Osteocyte (in vitro differentiated cells): ENCODE results near the gene LIMS1. TPM values are rescaled to one million over a fixed set of nuclear protein-coding genes. Genes with fewer than 3 reads are reported as not detected.
A peak's percentile ranks its signal among the peaks of the same experiment; 100 is the strongest.

Experiments
- DNase-seq: peaks from one replicate; pipeline ENCODE4 v3.0.0; 2021; ENCODE audit warnings: mixed read lengths; ENCODE audit not compliant: unreplicated experiment; ENCODE audit errors: extremely low spot score
- H3K27ac Mint-ChIP-seq: one replicate; pipeline ENCODE4 v1.8.0; 2021; ENCODE audit warnings: mild to moderate bottlenecking, mixed read lengths; ENCODE audit not compliant: unreplicated experiment
- H3K27me3 Mint-ChIP-seq: one replicate; pipeline ENCODE4 v1.8.0; 2021; ENCODE audit warnings: mixed read lengths; ENCODE audit not compliant: unreplicated experiment
- H3K36me3 Mint-ChIP-seq: one replicate; pipeline ENCODE4 v1.8.0; 2021; ENCODE audit warnings: mixed read lengths; ENCODE audit not compliant: unreplicated experiment
- H3K4me1 Mint-ChIP-seq: one replicate; pipeline ENCODE4 v1.8.0; 2021; ENCODE audit warnings: mixed read lengths; ENCODE audit not compliant: unreplicated experiment
- H3K4me3 Mint-ChIP-seq: one replicate; pipeline ENCODE4 v1.8.0; 2021; ENCODE audit warnings: mild to moderate bottlenecking, moderate library complexity, mixed read lengths; ENCODE audit not compliant: unreplicated experiment
- H3K9me3 Mint-ChIP-seq: one replicate; pipeline ENCODE4 v1.8.0; 2021; ENCODE audit warnings: mixed read lengths; ENCODE audit not compliant: unreplicated experiment
- total RNA-seq: library from RNA; stranded (reverse); gene quantifications from 2 replicates; pipeline ENCODE4 v1.2.1, GENCODE V29; 2021
- TF ChIP-seq, protein P1 (sequence below): fragments of 200-600 bp; sonication (generic); IDR thresholded peaks from 2 replicates; pipeline ENCODE4 v1.5.0; 2021; ENCODE audit warnings: antibody characterized with exemption, mild to moderate bottlenecking, moderate library complexity

Gene LIMS1
- total RNA-seq, 1 donor from 2014 or later, result 74.4 TPM

- no peaks in the 10 kb centered on the region for H3K36me3 Mint-ChIP-seq
- no peak overlapping the region for H3K27ac Mint-ChIP-seq
- peaks cover 62% of the 10 kb centered on the region for H3K4me1 Mint-ChIP-seq
- no peaks in the 10 kb centered on the region for H3K9me3 Mint-ChIP-seq
- no peak overlapping the region for H3K4me3 Mint-ChIP-seq
- TF ChIP-seq, protein P1, sequence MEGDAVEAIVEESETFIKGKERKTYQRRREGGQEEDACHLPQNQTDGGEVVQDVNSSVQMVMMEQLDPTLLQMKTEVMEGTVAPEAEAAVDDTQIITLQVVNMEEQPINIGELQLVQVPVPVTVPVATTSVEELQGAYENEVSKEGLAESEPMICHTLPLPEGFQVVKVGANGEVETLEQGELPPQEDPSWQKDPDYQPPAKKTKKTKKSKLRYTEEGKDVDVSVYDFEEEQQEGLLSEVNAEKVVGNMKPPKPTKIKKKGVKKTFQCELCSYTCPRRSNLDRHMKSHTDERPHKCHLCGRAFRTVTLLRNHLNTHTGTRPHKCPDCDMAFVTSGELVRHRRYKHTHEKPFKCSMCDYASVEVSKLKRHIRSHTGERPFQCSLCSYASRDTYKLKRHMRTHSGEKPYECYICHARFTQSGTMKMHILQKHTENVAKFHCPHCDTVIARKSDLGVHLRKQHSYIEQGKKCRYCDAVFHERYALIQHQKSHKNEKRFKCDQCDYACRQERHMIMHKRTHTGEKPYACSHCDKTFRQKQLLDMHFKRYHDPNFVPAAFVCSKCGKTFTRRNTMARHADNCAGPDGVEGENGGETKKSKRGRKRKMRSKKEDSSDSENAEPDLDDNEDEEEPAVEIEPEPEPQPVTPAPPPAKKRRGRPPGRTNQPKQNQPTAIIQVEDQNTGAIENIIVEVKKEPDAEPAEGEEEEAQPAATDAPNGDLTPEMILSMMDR, result no peak
- no peak for DNase-seq
- no peaks in the 10 kb centered on the region for H3K27me3 Mint-ChIP-seq
Observed at GRCh38 chr2:108633409-108633808, 99.1 kb downstream of the LIMS1 start.

GRCh38 chr2:108634011-108634410, 99.7 kb downstream of the LIMS1 start:
- Mint-ChIP-seq H3K4me1 (peaks cover 62% of the 10 kb centered on the region), H3K27ac (no peak overlapping the region), H3K27me3 (no peaks in the 10 kb centered on the region), H3K36me3 (no peaks in the 10 kb centered on the region), H3K4me3 (no peak overlapping the region), H3K9me3 (no peaks in the 10 kb centered on the region)
- TF ChIP-seq, protein P1, result no peak
- DNase-seq, result no peak

GRCh38 chr2:108634576-108635160, 100.4 kb downstream of the LIMS1 start:
- Mint-ChIP-seq H3K27ac (peak overlapping the region; percentile 31), H3K4me3 (no peak overlapping the region), H3K27me3 (no peaks in the 10 kb centered on the region), H3K36me3 (no peaks in the 10 kb centered on the region), H3K9me3 (no peaks in the 10 kb centered on the region), H3K4me1 (peaks cover 65% of the 10 kb centered on the region)
- TF ChIP-seq, protein P1, result no peak
- no peak for DNase-seq

DNA sequence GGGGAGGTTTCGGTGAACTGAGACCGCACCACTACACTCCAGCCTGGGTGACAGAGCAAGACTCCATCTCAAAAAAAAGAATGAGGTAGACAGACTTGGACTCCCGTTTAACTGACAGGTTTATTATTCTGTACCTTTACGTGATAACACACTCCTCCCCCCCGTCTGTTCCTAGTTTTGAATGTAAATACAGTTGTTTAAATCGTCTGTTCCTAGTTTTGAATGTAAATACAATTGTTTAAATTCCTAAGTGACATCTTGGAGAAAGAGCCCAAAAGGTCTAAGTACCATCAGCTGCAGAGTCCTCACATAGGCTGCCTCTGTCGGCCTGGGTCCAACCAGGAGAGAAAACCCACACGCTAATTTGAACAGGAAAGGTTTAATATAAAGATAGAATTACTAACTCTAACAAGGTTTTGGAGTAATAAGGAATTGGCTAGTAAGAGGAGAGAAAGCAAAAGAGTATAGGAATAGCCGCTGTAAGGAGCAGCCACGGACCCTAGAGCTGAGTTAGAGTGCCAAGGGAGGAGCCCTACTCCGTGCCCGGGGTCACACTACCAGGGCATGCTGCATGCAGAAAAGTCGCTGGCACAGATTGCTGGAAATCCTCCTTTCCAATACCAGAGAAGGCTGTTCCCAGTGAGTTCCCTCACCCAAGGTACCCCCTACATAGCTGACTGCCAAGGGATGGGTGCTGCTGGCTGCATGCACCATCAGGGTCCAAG, 101.5 kb downstream of the LIMS1 start:
- peaks cover 73% of the 10 kb centered on the region for H3K4me1 Mint-ChIP-seq
- H3K4me3 Mint-ChIP-seq, result no peak overlapping the region
- H3K9me3 Mint-ChIP-seq, result no peaks in the 10 kb centered on the region
- H3K27me3 Mint-ChIP-seq, result no peaks in the 10 kb centered on the region
- peak overlapping the region; percentile 90 for H3K27ac Mint-ChIP-seq
- DNase-seq, result no peak
- no peaks in the 10 kb centered on the region for H3K36me3 Mint-ChIP-seq
- TF ChIP-seq, protein P1, result no peak

GRCh38 chr2:108637304-108637669, 103.0 kb downstream of the LIMS1 start:
- peaks cover 72% of the 10 kb centered on the region for H3K4me1 Mint-ChIP-seq
- no peaks in the 10 kb centered on the region for H3K27me3 Mint-ChIP-seq
- TF ChIP-seq, protein P1, result no peak
- H3K36me3 Mint-ChIP-seq, result no peaks in the 10 kb centered on the region
- H3K9me3 Mint-ChIP-seq, result no peaks in the 10 kb centered on the region
- peak overlapping the region; percentile 18 for H3K4me3 Mint-ChIP-seq
- H3K27ac Mint-ChIP-seq, result peak overlapping the region; percentile 90
- DNase-seq, result no peak
